ENCODE measurements around the gene F8. TPM values are rescaled to one million over a fixed set of nuclear protein-coding genes. Genes with fewer than 3 reads are reported as not detected.

F8 gene
- polyA plus RNA-seq, 1 donor from 2014 or later = 2.1 TPM

DNA sequence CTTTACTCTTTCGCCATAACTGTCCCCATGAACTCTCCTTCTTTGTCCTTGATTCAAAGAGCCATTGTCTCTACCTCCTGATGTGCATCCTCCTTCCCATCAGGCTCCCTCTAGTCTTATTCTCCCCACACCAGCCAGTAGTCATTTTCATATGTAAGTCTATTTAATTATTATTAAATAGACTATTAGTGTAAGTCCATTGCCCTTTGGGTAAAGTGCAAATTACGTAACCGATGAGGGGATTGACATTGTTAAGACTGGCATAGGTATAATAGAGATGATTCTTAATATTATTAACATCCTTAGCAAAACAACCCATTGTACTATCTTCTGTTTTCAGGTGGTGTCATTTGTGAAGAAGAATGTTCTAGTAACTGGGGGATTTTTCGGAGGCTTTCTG, 31.7 kb upstream of the F8 start:
- Histone ChIP-seq H3F3A (ENCODE audit: insufficient read depth, low read length, poor library complexity, severe bottlenecking) (no peaks in the 10 kb centered on the region), H2AFZ (ENCODE audit: low read depth, low read length) (no peak overlapping the region), H3K9me3 (ENCODE audit: low read length) (no peaks in the 10 kb centered on the region), H3K27ac (ENCODE audit: low read length) (no peak overlapping the region), H3K79me2 (replicated peaks; ENCODE audit: insufficient read depth, low read length) (no peaks in the 10 kb centered on the region), H3K27me3 (ENCODE audit: insufficient read depth, low read depth, low read length) (no peaks in the 10 kb centered on the region), H3K4me2 (ENCODE audit: low read length) (no peak overlapping the region), H3K9ac (ENCODE audit: low read length) (no peak overlapping the region), H3K4me3 (ENCODE audit: low read length) (no peak overlapping the region), H4K20me1 (ENCODE audit: insufficient read depth) (no peaks in the 10 kb centered on the region), H3K9me2 (ENCODE audit: insufficient read depth, low read length) (no peaks in the 10 kb centered on the region), H3K36me3 (ENCODE audit: insufficient read depth, low read length) (no peaks in the 10 kb centered on the region)
- no peak for TF ChIP-seq EP300 (conservative IDR thresholded peaks at IDR 0.05; ENCODE audit: poor library complexity, severe bottlenecking)
- TF ChIP-seq EZH2 (IDR thresholded peaks at IDR 0.05; ENCODE audit: borderline replicate concordance, insufficient read depth, low read length, poor library complexity, severe bottlenecking) = no peak
- no peak for TF ChIP-seq RAD21 (conservative IDR thresholded peaks at IDR 0.05)
- TF ChIP-seq MXI1 (conservative IDR thresholded peaks at IDR 0.05; ENCODE audit: poor library complexity, severe bottlenecking) = no peak
- no peak for TF ChIP-seq TAF1 (IDR thresholded peaks at IDR 0.05; ENCODE audit: low read depth)
- TF ChIP-seq, protein P1, sequence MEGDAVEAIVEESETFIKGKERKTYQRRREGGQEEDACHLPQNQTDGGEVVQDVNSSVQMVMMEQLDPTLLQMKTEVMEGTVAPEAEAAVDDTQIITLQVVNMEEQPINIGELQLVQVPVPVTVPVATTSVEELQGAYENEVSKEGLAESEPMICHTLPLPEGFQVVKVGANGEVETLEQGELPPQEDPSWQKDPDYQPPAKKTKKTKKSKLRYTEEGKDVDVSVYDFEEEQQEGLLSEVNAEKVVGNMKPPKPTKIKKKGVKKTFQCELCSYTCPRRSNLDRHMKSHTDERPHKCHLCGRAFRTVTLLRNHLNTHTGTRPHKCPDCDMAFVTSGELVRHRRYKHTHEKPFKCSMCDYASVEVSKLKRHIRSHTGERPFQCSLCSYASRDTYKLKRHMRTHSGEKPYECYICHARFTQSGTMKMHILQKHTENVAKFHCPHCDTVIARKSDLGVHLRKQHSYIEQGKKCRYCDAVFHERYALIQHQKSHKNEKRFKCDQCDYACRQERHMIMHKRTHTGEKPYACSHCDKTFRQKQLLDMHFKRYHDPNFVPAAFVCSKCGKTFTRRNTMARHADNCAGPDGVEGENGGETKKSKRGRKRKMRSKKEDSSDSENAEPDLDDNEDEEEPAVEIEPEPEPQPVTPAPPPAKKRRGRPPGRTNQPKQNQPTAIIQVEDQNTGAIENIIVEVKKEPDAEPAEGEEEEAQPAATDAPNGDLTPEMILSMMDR (IDR thresholded peaks at IDR 0.05; ENCODE audit: poor library complexity, severe bottlenecking) = no peak
- TF ChIP-seq, protein P2, sequence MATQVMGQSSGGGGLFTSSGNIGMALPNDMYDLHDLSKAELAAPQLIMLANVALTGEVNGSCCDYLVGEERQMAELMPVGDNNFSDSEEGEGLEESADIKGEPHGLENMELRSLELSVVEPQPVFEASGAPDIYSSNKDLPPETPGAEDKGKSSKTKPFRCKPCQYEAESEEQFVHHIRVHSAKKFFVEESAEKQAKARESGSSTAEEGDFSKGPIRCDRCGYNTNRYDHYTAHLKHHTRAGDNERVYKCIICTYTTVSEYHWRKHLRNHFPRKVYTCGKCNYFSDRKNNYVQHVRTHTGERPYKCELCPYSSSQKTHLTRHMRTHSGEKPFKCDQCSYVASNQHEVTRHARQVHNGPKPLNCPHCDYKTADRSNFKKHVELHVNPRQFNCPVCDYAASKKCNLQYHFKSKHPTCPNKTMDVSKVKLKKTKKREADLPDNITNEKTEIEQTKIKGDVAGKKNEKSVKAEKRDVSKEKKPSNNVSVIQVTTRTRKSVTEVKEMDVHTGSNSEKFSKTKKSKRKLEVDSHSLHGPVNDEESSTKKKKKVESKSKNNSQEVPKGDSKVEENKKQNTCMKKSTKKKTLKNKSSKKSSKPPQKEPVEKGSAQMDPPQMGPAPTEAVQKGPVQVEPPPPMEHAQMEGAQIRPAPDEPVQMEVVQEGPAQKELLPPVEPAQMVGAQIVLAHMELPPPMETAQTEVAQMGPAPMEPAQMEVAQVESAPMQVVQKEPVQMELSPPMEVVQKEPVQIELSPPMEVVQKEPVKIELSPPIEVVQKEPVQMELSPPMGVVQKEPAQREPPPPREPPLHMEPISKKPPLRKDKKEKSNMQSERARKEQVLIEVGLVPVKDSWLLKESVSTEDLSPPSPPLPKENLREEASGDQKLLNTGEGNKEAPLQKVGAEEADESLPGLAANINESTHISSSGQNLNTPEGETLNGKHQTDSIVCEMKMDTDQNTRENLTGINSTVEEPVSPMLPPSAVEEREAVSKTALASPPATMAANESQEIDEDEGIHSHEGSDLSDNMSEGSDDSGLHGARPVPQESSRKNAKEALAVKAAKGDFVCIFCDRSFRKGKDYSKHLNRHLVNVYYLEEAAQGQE (IDR thresholded peaks at IDR 0.05; ENCODE audit: borderline replicate concordance) = no peak
- no peak for TF ChIP-seq SMC3 (conservative IDR thresholded peaks at IDR 0.05; ENCODE audit: poor library complexity)
- no peak for TF ChIP-seq POLR2AphosphoS5 (IDR thresholded peaks at IDR 0.05)

- Histone ChIP-seq H3K9me2 (ENCODE audit: insufficient read depth, low read length) (no peaks in the 10 kb centered on the region), H3F3A (ENCODE audit: insufficient read depth, low read length, poor library complexity, severe bottlenecking) (no peaks in the 10 kb centered on the region), H3K9ac (ENCODE audit: low read length) (no peak overlapping the region), H3K79me2 (replicated peaks; ENCODE audit: insufficient read depth, low read length) (no peaks in the 10 kb centered on the region), H3K4me3 (ENCODE audit: low read length) (no peak overlapping the region), H3K9me3 (ENCODE audit: low read length) (no peaks in the 10 kb centered on the region), H3K4me2 (ENCODE audit: low read length) (no peak overlapping the region), H3K27ac (ENCODE audit: low read length) (no peak overlapping the region), H4K20me1 (ENCODE audit: insufficient read depth) (no peaks in the 10 kb centered on the region), H2AFZ (ENCODE audit: low read depth, low read length) (no peak overlapping the region), H3K36me3 (ENCODE audit: insufficient read depth, low read length) (no peaks in the 10 kb centered on the region), H3K27me3 (ENCODE audit: insufficient read depth, low read depth, low read length) (no peaks in the 10 kb centered on the region)
- TF ChIP-seq MXI1 (conservative IDR thresholded peaks at IDR 0.05; ENCODE audit: poor library complexity, severe bottlenecking) = no peak
- TF ChIP-seq, protein P2 (IDR thresholded peaks at IDR 0.05; ENCODE audit: borderline replicate concordance) = no peak
- no peak for TF ChIP-seq TAF1 (IDR thresholded peaks at IDR 0.05; ENCODE audit: low read depth)
- no peak for TF ChIP-seq RAD21 (conservative IDR thresholded peaks at IDR 0.05)
- TF ChIP-seq SMC3 (conservative IDR thresholded peaks at IDR 0.05; ENCODE audit: poor library complexity) = no peak
- TF ChIP-seq EP300 (conservative IDR thresholded peaks at IDR 0.05; ENCODE audit: poor library complexity, severe bottlenecking) = no peak
- TF ChIP-seq POLR2AphosphoS5 (IDR thresholded peaks at IDR 0.05) = no peak
- TF ChIP-seq, protein P1 (IDR thresholded peaks at IDR 0.05; ENCODE audit: poor library complexity, severe bottlenecking) = no peak
- TF ChIP-seq EZH2 (IDR thresholded peaks at IDR 0.05; ENCODE audit: borderline replicate concordance, insufficient read depth, low read length, poor library complexity, severe bottlenecking) = no peak
Observed at GRCh38 chrX:155053656-155054055, 31.1 kb upstream of the F8 start.
